Measurements from ENCODE around the gene SARDH.

DNA sequence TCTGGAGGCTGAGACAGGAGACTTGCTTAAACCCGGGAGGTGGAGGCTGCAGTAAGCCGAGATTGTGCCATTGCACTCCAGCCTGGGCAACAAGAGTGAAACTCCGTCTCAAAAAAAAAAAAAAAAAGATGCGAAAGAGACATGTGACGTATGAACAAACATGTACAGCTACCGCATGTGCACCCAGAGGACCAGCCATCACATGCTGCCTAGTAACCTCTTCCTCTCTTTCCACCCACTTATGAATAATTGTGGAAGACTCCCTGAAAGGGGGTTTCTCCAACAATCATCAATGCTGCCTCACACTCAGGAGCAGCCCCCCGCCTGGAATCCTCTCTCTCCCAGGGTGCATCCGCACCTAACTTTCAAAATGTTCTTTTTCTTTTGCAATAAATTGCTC is 2.2 kb downstream of the SARDH start:
- TF ChIP-seq, protein P1, sequence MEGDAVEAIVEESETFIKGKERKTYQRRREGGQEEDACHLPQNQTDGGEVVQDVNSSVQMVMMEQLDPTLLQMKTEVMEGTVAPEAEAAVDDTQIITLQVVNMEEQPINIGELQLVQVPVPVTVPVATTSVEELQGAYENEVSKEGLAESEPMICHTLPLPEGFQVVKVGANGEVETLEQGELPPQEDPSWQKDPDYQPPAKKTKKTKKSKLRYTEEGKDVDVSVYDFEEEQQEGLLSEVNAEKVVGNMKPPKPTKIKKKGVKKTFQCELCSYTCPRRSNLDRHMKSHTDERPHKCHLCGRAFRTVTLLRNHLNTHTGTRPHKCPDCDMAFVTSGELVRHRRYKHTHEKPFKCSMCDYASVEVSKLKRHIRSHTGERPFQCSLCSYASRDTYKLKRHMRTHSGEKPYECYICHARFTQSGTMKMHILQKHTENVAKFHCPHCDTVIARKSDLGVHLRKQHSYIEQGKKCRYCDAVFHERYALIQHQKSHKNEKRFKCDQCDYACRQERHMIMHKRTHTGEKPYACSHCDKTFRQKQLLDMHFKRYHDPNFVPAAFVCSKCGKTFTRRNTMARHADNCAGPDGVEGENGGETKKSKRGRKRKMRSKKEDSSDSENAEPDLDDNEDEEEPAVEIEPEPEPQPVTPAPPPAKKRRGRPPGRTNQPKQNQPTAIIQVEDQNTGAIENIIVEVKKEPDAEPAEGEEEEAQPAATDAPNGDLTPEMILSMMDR (conservative IDR thresholded peaks at IDR 0.05 in 1 of 2, IDR thresholded peaks at IDR 0.05 in 1 of 2; ENCODE audit: low read depth in 1 of 2, low read length in 2 of 2), result no peak
- no peak for TF ChIP-seq EZH2 (IDR thresholded peaks at IDR 0.05; ENCODE audit: low read length, missing control alignments)

Measured in fibroblast of lung (primary cell).